GM12891 (cell line): ENCODE results near the gene C1QTNF9B.
"Not testable (repeated sequence)": the region's sequence is repeated elsewhere in the genome, so short reads cannot be mapped to it uniquely, and the experiment has no call there.

Source experiments
- DNase-seq: peaks from one replicate; pipeline ENCODE4 v3.0.0; 2011; ENCODE audit warnings: low spot score; ENCODE audit not compliant: insufficient read length
- FAIRE-seq: peaks from 2 replicates; lab custom pipeline; 2011; peaks lifted over from hg19 to GRCh38; lab: Jason Lieb, UNC
- PAX5 ChIP-seq: IDR thresholded peaks from 2 replicates; pipeline ENCODE4 v1.6.1; 2011; ENCODE audit warnings: low read length, moderate library complexity, mild to moderate bottlenecking; ENCODE audit not compliant: insufficient read depth, severe bottlenecking
- POLR2A ChIP-seq: IDR thresholded peaks from 2 replicates; pipeline ENCODE4 v1.6.1; 2011; ENCODE audit warnings: low read depth, low read length, control low read depth
- POLR2AphosphoS5 ChIP-seq: IDR thresholded peaks from 2 replicates; pipeline ENCODE4 v1.6.1; 2011; ENCODE audit warnings: low read depth, low read length, control low read depth
- POU2F2 ChIP-seq: IDR thresholded peaks from 2 replicates; pipeline ENCODE4 v1.6.1; 2011; ENCODE audit warnings: low read depth, mild to moderate bottlenecking, control low read depth, low read length, moderate library complexity
- SPI1 ChIP-seq: IDR thresholded peaks from 2 replicates; pipeline ENCODE4 v1.6.1; 2011; ENCODE audit warnings: low read depth, low read length, control low read depth
- TAF1 ChIP-seq: IDR thresholded peaks from 2 replicates; pipeline ENCODE4 v1.6.1; 2011; ENCODE audit warnings: low read depth, low read length, control low read depth

C1QTNF9B gene

DNA sequence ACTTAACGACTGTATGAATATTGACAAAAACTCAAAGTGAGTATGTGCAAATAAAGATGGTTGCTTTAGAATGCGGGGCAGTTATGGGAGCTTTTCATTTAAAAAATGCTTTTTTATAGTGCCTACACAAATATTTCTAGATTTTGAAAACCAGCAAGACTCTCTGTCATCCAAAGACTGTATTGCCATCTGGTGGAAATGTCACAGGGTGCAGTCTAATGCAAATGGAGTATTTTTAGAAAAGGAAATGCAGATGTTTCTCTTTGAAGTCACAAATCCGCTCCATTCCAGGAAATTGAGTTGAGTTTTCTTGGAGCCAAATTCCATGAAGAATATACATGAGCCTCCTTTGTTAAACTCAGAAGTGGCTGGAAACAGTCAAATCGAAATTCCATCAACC lies 2.3 kb upstream of the C1QTNF9B start:
- FAIRE-seq, result no peak

DNA sequence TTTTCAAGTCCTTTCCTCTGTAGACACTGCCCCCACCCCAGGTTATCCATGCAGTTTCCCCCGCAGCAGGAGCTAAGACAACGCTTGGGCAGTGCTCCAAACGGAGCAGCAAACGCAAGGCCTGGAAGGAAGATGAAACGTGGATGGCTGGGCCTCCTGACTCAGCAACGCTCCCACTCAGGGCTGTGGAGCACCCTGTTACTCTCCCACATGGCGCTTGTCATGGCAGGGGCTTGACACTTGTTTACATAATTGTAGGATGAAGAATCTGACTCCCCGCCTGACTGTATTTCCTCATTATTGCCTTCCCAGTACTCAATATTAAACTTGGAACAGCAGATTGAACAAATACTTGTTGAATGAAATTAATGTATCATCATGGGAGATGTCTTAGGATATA lies 799 bp upstream of the C1QTNF9B start:
- FAIRE-seq, result no peak
- TF ChIP-seq PAX5, result no peak
- no peak for TF ChIP-seq POU2F2
- TF ChIP-seq SPI1, result no peak
- no peak for TF ChIP-seq POLR2AphosphoS5
- no peak for TF ChIP-seq TAF1
- DNase-seq, result no peak

More for the DNA sequence above, 2.3 kb upstream of the C1QTNF9B start:
- no peak for DNase-seq
- TF ChIP-seq POU2F2 (no peak), TAF1 (no peak), PAX5 (no peak), SPI1 (no peak), POLR2A (no peak), POLR2AphosphoS5 (no peak)

DNA sequence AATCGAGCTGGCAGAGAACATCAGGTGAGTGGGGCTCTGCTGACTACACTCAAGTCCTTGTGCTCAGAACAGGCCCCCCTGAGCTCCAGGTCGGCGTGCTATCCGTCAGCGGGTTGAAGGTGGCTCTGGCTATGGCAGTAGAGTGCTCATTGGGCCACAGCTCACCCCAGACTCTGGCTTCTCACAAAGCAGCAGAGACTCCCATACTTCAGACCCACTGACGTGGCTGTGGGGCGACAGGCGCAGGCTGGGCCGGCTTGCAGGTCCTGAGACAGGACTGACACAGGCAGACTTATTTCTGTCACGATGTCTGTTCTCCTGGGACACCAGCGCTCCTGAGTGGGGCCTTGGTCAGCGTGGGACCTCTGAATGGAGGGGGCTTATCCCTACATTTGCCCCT lies 2.6 kb downstream of the C1QTNF9B start:
- not testable (repeated sequence) for FAIRE-seq, DNase-seq

DNA sequence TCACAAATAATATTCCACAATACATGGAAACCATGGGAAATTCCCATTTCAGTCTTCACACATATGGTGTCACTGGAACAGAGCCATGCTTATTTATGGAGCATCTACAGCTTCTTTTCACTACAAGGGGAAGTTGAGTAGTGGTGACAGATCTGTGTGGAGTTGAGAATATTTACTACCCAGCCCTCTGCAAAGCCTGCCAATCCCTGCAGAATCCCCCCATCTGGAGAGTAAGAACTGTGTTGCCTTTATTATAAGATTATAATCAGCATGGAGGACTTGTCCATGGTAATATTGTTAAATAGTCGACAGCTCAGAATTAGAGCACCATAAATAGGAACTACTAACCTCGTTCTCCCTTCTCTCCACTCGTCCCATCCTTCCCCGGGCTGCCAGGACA lies 3.5 kb downstream of the C1QTNF9B start:
- not testable (repeated sequence) for FAIRE-seq

DNA sequence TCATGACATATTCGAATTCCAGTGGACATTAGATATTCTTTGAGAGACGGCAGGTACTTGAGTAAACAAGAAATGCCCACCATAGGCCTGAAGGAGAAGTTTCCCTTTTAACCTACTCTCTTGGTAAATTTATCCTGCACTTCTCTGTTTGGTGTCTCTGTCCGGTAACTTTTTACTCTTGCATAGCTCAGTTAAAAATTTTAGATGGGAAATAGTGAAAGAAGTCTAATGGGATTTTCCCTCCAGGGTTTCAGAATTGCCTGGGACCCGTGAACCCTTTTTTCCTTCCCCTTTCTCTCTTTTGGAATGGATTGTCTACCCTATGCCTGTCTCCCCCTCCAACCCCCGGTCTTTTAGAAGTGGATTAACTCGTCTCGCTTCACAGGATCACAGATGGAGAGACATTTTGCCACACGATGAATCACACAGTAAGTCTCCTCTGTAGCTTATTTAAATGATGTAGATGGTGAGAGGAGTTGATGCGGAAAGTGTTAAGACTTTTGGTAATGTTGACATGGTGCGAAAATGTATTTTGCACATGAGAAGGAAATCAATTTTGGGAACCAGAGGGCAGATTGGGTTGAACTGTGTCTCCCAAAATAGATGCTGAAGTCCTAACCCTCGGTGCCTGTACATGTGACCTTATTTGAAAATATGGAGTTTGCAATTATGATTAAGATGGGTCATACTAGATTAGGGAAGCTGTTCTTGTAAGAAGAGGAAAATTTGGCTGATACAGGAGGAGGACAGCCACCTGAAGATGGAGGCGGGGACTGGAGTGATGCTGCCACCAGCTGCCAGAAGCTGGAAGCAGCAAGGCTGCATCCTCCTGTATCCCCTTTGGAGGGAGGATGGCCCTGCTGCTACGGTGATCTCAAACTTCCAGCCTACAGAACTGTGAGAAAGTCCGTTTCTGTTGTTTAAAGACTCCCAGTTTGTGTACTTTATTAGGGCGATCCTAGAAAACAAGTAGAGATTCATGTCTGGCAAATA lies 7.4 kb downstream of the C1QTNF9B start:
- DNase-seq (no peak), FAIRE-seq (no peak)
- no peak for TF ChIP-seq PAX5
- no peak for TF ChIP-seq TAF1

More for the DNA sequence above, 3.5 kb downstream of the C1QTNF9B start:
- DNase-seq, result not testable (repeated sequence)

DNA sequence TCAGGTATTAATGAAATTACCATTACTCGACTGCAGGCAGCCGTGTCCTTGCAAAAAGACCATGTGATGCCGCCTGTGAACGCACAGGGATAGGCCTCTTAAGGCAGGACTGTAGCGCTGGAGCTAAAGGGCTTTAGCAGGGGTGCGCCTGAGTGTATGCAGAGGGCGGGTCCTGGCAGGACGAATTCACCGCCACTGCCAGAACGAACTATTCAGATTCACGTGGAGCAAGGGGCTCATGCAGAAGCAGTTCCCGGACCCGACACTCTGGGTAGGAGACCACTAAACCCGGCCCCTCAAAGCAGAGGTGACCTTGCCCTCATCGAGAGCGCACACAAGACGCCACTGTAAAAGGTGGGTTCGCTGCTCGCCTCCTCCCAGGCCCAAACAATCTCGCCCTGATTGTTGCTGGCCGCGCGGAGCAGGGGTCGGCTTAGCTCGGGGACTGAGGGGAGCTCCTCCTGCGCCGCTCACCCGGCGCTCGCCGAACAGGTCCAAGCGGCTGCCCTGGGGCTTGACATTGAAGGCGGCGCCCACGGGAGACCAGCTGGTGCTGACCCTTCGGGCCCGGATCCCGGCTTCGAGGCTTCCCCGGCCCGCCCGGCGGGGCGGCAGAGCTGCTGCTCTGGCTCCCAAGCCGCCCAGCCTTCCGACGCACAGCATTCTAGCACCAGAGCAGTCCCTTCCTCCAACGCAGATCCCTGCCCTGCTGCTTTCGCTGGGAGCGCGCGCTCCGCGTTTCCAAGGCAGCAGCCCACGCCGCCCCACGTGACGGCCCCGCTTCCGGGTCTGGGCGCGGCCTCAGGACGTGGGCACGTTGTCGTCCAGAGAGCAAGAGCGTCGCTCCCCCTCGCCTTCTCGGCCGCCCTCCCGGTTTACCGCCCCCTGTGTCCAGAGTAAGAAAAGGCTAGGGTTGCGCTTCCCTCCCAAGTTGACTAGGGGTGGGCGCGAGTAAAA lies 8.4 kb downstream of the C1QTNF9B start, which contains the start of gene MIPEP:
TSS of gene MIPEP (minus strand) at position 743 of the 957 bp plus-strand sequence. CDS start at position 663, 80 bp downstream.
- DNase-seq (peak; percentile 91), FAIRE-seq (peak; percentile 97)
- peak; percentile 9; the same call in 1 of the 2 replicates for TF ChIP-seq POU2F2
- TF ChIP-seq TAF1, result peak; percentile 33; the same call in 1 of the 2 replicates
- TF ChIP-seq POLR2AphosphoS5, result 0 out of 2 replicates have a peak, but pooled peaks have one; percentile 57
- TF ChIP-seq POLR2A, result no peak
- no peak; the same call in 1 of the 2 replicates for TF ChIP-seq SPI1
- TF ChIP-seq PAX5, result no peak

DNA sequence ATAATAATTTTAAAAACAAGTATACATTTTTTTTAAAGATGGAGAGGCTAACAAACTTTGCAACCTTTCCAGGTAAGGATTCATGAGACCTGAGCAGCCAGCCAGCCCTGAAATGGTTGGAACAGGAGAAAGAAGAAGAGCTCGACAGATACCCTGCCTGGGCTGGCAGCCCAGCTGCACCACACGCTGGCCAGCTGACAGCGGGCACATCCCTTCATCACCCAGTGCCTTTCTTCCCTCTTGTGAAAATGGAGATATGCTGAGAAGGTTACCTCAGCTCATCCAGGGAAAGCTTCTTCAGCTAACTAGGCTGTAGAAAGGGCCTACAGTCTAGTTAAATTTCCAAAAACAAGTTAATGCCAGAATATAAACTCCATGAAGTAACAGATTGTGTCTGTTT lies 12.9 kb downstream of the C1QTNF9B start:
- not testable (repeated sequence) for DNase-seq, FAIRE-seq

DNA sequence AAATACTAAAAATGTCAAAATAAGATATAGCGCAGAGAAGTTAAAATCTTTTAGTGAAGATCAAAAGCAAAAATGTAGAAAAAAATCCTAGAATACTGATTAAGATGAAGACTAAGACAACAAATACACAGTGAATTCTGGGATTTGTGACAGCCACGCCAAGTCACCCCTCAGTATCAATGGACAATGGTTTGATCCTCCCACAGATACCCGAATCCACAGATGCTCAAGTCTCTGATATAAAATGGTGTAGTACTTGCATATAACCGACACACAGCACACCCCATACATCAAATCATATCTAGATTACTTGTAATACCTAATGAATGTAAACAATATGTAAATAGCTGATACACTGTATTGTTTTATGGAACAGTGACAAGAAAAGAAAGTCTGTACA lies 14.0 kb downstream of the C1QTNF9B start:
- DNase-seq (no peak), FAIRE-seq (no peak)
- TF ChIP-seq PAX5 (no peak), SPI1 (no peak), POLR2AphosphoS5 (no peak), POLR2A (no peak), TAF1 (no peak)

DNA sequence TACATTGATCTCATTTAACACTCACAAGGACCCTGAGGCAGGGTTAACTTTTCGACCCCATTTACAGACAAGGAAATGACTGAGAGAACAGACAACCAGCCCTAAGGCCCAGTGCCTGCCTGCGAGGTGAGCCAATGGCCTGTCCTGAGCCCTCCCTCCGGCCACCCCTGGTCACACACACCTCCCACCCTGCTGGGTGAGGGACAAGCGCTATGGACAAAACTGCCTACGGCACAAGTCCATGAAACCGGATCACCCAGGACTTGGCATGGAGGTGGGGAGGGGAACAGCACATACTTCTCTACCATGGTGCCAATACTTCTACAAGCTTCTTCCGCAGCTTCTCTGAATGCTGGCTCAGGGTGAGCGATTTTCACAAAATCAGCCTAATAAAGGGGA lies 15.9 kb downstream of the C1QTNF9B start:
- not testable (repeated sequence) for FAIRE-seq, DNase-seq

DNA sequence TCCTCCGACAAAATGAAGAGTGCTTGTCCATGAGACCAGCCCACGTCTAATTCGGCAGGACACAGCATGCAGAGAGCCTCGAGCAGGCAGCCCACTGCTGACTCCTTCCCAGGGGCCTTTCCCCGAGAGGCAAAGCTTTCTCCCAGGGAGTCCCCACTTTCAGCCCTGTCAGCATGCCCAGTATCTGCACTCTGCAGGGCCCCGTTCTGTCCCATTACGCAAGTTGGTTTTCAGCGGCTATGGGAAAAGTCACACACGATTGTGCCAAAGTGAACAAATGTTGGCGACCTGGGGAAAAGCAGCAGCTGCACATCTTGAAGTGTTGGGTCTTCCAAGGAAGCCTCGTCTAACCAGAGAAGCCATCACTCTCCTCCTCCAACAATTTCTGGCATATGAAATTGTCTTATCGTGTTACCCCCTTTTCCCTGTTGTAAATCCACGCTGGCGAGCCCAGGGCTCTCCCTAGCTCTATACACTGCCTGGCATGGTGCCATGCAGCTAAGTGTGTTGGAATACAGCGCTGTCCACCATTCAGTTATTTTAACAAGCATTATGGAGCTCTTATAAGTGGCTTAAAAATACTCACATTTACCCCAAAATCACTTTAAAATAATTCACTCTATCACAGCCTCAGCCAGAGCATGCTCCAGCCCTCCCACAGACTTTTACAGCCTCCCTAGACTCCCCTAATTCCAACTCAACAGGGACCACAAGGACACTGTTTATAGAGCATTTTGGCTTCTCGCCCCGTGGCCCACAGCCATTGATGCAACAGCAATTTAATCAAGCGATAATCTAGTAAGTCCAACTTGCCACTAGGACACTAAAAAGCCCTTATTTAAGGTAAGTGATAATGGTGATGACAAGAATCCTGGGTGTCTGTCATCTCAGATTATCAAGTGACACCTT lies 16.6 kb downstream of the C1QTNF9B start:
- FAIRE-seq, DNase-seq: not testable (repeated sequence)
